ENCODE measurements around the gene PPP1R7.

DNA sequence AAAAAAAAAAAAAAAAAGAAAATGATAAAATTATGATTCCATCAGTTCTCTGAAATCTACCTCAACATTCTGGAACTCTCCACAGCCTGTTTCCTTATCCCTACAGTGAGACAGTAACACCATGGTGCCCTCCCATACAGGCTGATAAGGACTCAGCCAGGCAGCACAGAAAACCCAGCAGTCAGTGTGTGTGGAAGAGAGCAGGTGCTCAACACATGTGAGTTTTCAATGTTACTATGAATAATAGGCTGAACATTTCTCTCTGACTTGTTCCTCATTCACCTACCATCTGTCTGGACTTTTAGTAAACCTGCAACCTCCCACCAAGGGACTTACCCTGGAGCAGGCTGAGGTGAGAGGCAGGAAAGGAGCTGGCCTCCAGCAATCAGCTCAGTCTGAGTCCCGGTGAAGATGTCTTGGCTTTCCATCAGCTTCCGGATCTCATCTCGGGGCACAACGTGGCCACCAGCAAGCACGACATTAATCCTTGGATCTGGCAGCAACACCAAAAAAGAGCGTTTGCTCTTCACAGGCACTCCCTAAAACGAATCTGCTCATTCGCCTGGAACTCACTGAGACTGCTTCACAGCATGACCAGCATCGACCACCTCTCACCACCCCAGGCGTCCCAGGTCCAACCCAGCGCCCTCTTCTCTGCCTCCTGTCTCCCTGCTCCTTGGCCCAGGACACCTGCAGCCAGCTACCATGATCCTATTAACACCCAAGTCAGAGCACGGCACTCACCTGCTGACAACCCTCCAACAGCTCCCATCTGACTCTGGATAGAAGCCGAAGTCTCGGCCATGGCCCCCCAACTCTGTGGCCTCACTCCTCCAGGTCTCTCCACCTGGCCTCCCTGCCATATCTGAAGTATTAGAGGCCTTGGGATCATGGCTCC lies 17.5 kb upstream of the PPP1R7 start:
- TF ChIP-seq NFE2L2 (IDR thresholded peaks at IDR 0.05; ENCODE audit: low read depth, low read length) = no peak
- TF ChIP-seq MAZ (IDR thresholded peaks at IDR 0.05; ENCODE audit: borderline replicate concordance, low read depth, low read length) = no peak
- no peak for TF ChIP-seq POLR2A (IDR thresholded peaks at IDR 0.05; ENCODE audit: low read depth, low read length)
- TF ChIP-seq, protein P1, sequence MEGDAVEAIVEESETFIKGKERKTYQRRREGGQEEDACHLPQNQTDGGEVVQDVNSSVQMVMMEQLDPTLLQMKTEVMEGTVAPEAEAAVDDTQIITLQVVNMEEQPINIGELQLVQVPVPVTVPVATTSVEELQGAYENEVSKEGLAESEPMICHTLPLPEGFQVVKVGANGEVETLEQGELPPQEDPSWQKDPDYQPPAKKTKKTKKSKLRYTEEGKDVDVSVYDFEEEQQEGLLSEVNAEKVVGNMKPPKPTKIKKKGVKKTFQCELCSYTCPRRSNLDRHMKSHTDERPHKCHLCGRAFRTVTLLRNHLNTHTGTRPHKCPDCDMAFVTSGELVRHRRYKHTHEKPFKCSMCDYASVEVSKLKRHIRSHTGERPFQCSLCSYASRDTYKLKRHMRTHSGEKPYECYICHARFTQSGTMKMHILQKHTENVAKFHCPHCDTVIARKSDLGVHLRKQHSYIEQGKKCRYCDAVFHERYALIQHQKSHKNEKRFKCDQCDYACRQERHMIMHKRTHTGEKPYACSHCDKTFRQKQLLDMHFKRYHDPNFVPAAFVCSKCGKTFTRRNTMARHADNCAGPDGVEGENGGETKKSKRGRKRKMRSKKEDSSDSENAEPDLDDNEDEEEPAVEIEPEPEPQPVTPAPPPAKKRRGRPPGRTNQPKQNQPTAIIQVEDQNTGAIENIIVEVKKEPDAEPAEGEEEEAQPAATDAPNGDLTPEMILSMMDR (conservative IDR thresholded peaks at IDR 0.05; ENCODE audit: low read depth, low read length) = no peak
- TF ChIP-seq RAD21 (IDR thresholded peaks at IDR 0.05; ENCODE audit: low read length) = no peak
- TF ChIP-seq MAFK (IDR thresholded peaks at IDR 0.05; ENCODE audit: low read depth, low read length) = no peak
- TF ChIP-seq, protein P2, sequence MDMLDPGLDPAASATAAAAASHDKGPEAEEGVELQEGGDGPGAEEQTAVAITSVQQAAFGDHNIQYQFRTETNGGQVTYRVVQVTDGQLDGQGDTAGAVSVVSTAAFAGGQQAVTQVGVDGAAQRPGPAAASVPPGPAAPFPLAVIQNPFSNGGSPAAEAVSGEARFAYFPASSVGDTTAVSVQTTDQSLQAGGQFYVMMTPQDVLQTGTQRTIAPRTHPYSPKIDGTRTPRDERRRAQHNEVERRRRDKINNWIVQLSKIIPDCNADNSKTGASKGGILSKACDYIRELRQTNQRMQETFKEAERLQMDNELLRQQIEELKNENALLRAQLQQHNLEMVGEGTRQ (IDR thresholded peaks at IDR 0.05; ENCODE audit: low read depth, low read length) = no peak
- TF ChIP-seq BHLHE40 (IDR thresholded peaks at IDR 0.05; ENCODE audit: low read depth, low read length) = no peak
- TF ChIP-seq MXI1 (IDR thresholded peaks at IDR 0.05; ENCODE audit: borderline replicate concordance, low read depth, low read length) = no peak
- TF ChIP-seq FOS (IDR thresholded peaks at IDR 0.05; ENCODE audit: low read depth, low read length) = no peak
- TF ChIP-seq CEBPB (IDR thresholded peaks at IDR 0.05; ENCODE audit: low read depth, low read length) = no peak
- TF ChIP-seq, protein P3, sequence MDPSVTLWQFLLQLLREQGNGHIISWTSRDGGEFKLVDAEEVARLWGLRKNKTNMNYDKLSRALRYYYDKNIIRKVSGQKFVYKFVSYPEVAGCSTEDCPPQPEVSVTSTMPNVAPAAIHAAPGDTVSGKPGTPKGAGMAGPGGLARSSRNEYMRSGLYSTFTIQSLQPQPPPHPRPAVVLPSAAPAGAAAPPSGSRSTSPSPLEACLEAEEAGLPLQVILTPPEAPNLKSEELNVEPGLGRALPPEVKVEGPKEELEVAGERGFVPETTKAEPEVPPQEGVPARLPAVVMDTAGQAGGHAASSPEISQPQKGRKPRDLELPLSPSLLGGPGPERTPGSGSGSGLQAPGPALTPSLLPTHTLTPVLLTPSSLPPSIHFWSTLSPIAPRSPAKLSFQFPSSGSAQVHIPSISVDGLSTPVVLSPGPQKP (IDR thresholded peaks at IDR 0.05; ENCODE audit: borderline replicate concordance, low read depth, low read length) = no peak
- TF ChIP-seq CHD1 (IDR thresholded peaks at IDR 0.05; ENCODE audit: low read depth, low read length) = no peak
- no peak for TF ChIP-seq RCOR1 (IDR thresholded peaks at IDR 0.05; ENCODE audit: insufficient replicate concordance, low read length)

Measured in IMR-90 (cell line).